Common myeloid progenitor, CD34-positive (primary cell): ENCODE measurements around the gene SLC6A6.

Experiments
- CTCF ChIA-PET: fragments of 350-600 bp; sonication (Branson Sonifier 250); formaldehyde crosslinking; loops from one replicate; lab custom pipeline; 2021; ENCODE audit warnings: antibody characterized with exemption; lab: Charles Lee
- POLR2A ChIA-PET: fragments of 350-600 bp; sonication (Branson Sonifier 250); formaldehyde crosslinking; loops from one replicate; lab custom pipeline; 2021; ENCODE audit warnings: antibody characterized with exemption; lab: Charles Lee
- DNase-seq, 3 donors: peaks; one replicate each; pipeline versions ENCODE4 v3.0.0 to v3.0.0-alpha.2; 2013
- H3K27ac ChIP-seq, 2 experiments: 1 replicate in 1 of 2; 2 replicates in 1 of 2; pipeline ENCODE4 v1.7.0; 2013; ENCODE audit warnings: inconsistent platforms in 2 of 2, low read length in 2 of 2, mild to moderate bottlenecking in 2 of 2, low read depth in 1 of 2, moderate library complexity in 1 of 2; ENCODE audit not compliant: severe bottlenecking in 2 of 2, insufficient read depth in 1 of 2, poor library complexity in 1 of 2
- H3K27me3 ChIP-seq, 5 experiments: replicated peaks in 2 of 5; 1 replicate in 3 of 5; 2 replicates in 2 of 5; pipeline versions ENCODE4 v1.6.1 to v1.7.0; 2013; ENCODE audit warnings: low read length in 4 of 5, mild to moderate bottlenecking in 2 of 5, moderate library complexity in 2 of 5, inconsistent platforms in 1 of 5; ENCODE audit not compliant: insufficient read depth in 5 of 5, control insufficient read depth in 4 of 5
- H3K36me3 ChIP-seq, 4 experiments: 1 replicate in 2 of 4; 2 replicates in 2 of 4; pipeline versions ENCODE4 v1.6.1 to v1.7.0; 2013; ENCODE audit warnings: low read length in 3 of 4, control low read depth in 1 of 4, mild to moderate bottlenecking in 1 of 4; ENCODE audit not compliant: control insufficient read depth in 4 of 4, insufficient read depth in 4 of 4
- H3K4me1 ChIP-seq, 4 experiments: 1 replicate in 3 of 4; 2 replicates in 1 of 4; pipeline versions ENCODE4 v1.6.1 to v1.7.1; 2013; ENCODE audit warnings: low read length in 3 of 4, mild to moderate bottlenecking in 3 of 4, control low read depth in 1 of 4, inconsistent platforms in 1 of 4, moderate library complexity in 1 of 4; ENCODE audit not compliant: control insufficient read depth in 4 of 4, insufficient read depth in 4 of 4; ENCODE audit errors: control extremely low read depth in 1 of 4
- H3K4me3 ChIP-seq, 7 experiments: 1 replicate in 4 of 7; 2 replicates in 3 of 7; pipeline versions ENCODE4 v1.5.1 to v1.7.0; 2013; ENCODE audit warnings: mild to moderate bottlenecking in 7 of 7, low read length in 6 of 7, moderate library complexity in 6 of 7, inconsistent platforms in 2 of 7, low read depth in 2 of 7, control low read depth in 1 of 7; ENCODE audit not compliant: insufficient read depth in 4 of 7, control insufficient read depth in 1 of 7; ENCODE audit errors: extremely low read depth in 1 of 7
- H3K9me3 ChIP-seq, 5 experiments: 1 replicate in 4 of 5; 2 replicates in 1 of 5; pipeline versions ENCODE4 v1.6.1 to v1.7.1; 2013; ENCODE audit warnings: low read length in 4 of 5, mild to moderate bottlenecking in 2 of 5, inconsistent platforms in 1 of 5, low read depth in 1 of 5, moderate library complexity in 1 of 5; ENCODE audit not compliant: control insufficient read depth in 4 of 5, insufficient read depth in 2 of 5; ENCODE audit errors: control extremely low read depth in 1 of 5
- WGBS: methylation state at CpG from one replicate; pipeline ENCODE4 v1.1.5; 2013; ENCODE audit not compliant: insufficient coverage; 5-methylcytosine and 5-hydroxymethylcytosine counted together

Gene SLC6A6

GRCh38 chr3:14453876-14454638, 51.7 kb downstream of the SLC6A6 start:
- no peak overlapping the region for H3K27ac ChIP-seq

GRCh38 chr3:14454639-14455310, 52.4 kb downstream of the SLC6A6 start:
- WGBS = 98% methylated on average over 6 of the region's 8 CpGs
- Histone ChIP-seq H3K9me3 (no peaks in the 10 kb centered on the region), H3K36me3 (peaks cover 5 to 93% (median 71%) of the 10 kb centered on the region in 4 experiments), H3K4me3 (no peak overlapping the region), H3K27ac (no peak overlapping the region), H3K27me3 (no peaks in the 10 kb centered on the region), H3K4me1 (peaks cover 0 to 10% (median 3%) of the 10 kb centered on the region in 4 experiments)
- CTCF ChIA-PET = interaction anchor here (0.7 to 11.0 kb wide), 9 partner anchors 9 to 250 kb away, joined by 3 to 123 read pairs (median 8); no protein-coding TSS in a partner anchor
- no peak for DNase-seq
- POLR2A ChIA-PET = interaction anchor here (0.6 kb wide), 1 partner anchor 122 kb away, joined by 3 read pairs; no protein-coding TSS in a partner anchor

More at GRCh38 chr3:14453876-14454638, 51.7 kb downstream of the SLC6A6 start:
- Histone ChIP-seq H3K4me1 (peaks cover 0 to 10% (median 3%) of the 10 kb centered on the region in 4 experiments), H3K27me3 (no peaks in the 10 kb centered on the region), H3K36me3 (peaks cover 4 to 90% (median 69%) of the 10 kb centered on the region in 4 experiments), H3K4me3 (no peak overlapping the region), H3K9me3 (no peaks in the 10 kb centered on the region)
- POLR2A ChIA-PET = interaction anchor here (0.5 to 0.6 kb wide), 2 partner anchors 122 to 313 kb away, joined by 3 read pairs; no protein-coding TSS in a partner anchor
- 74% methylated on average over 16 of the region's 23 CpGs for WGBS
- DNase-seq = peak in 2 of 3 donors; percentile 71 to 78
- CTCF ChIA-PET = interaction anchor here (0.7 to 11.0 kb wide), 11 partner anchors 8 to 250 kb away, joined by 3 to 123 read pairs (median 8); no protein-coding TSS in a partner anchor

DNA sequence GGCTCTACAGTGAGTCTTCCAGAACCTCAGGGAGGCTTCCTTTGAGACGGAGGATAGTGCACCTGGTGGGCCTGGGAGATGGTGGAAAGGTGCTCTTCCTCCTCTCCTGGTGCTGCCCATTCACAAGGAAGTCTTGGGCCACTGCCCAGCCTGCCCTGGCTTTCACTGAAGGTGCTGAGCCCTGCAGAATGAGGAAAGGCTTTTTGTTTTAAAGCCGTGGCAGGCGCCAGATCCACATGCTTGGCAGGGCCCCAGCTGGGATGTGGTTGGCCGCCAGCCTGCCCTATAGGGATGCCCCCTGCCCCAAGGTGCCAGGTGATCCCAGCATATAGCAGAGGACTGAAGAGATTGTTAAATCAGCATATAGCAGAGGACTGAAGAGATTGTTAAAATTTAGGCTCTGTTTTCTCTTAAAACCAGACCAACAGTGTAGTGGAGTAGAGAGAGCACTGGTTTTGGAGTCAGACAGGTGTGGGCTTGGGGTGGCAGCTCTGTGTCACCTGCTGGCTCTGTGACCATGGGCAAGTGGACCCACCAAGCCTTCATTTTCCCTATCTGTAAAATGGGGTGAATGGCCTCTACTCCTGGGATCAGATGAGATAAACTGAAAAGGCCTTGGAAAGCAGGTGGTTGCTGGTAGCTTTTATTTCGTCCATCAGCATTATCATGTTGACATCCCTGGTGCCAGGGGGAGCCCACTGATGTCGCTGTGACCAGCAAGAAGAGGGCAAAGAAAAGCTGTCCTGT, 53.3 kb downstream of the SLC6A6 start:
- ChIA-PET POLR2A (interaction anchor here (0.8 kb wide), 1 partner anchor 17 kb away, joined by 5 read pairs; no protein-coding TSS in a partner anchor), CTCF (interaction anchor here (0.8 to 11.0 kb wide), 11 partner anchors 9 to 253 kb away, joined by 3 to 123 read pairs (median 13); no protein-coding TSS in a partner anchor)
- Histone ChIP-seq H3K4me1 (peaks cover 0 to 10% (median 3%) of the 10 kb centered on the region in 4 experiments), H3K27ac (no peak overlapping the region), H3K4me3 (no peak overlapping the region), H3K27me3 (no peaks in the 10 kb centered on the region), H3K36me3 (peaks cover 5 to 93% (median 73%) of the 10 kb centered on the region in 4 experiments), H3K9me3 (no peaks in the 10 kb centered on the region)
- no peak for DNase-seq
- 76% methylated on average over 6 of the region's 6 CpGs for WGBS

DNA sequence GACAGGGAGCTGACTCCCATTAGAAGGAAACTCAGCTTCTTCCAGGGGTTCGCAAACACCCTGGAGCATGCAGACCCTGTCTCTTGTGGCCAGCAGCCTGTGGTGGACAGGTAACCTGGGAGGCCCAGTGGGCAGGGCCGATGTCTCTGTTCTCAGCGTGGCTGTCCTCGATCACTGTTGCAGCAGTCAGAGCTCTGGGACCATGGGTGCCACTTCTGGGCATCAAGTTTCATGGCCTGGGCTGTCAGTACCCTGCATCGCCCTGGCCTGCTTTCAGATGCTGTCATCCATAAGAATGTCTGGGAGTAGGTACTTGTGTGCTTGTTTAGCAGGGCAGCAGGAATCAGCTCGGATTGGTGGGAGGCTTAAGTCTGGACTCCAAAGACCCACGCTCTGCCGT, 54.4 kb downstream of the SLC6A6 start:
- 97% methylated on average over 7 of the region's 8 CpGs for WGBS
- DNase-seq = no peak
- CTCF ChIA-PET = interaction anchor here (0.9 to 11.0 kb wide), 9 partner anchors 10 to 254 kb away, joined by 3 to 123 read pairs (median 13); no protein-coding TSS in a partner anchor
- H3K27ac ChIP-seq = no peak overlapping the region
- no peaks in the 10 kb centered on the region for H3K9me3 ChIP-seq
- H3K36me3 ChIP-seq = peaks cover 5 to 93% (median 73%) of the 10 kb centered on the region in 4 experiments
- H3K27me3 ChIP-seq = no peaks in the 10 kb centered on the region
- H3K4me3 ChIP-seq = no peak overlapping the region
- POLR2A ChIA-PET = interaction anchor here (0.8 kb wide), 1 partner anchor 18 kb away, joined by 5 read pairs; no protein-coding TSS in a partner anchor
- H3K4me1 ChIP-seq = peaks cover 0 to 10% (median 3%) of the 10 kb centered on the region in 4 experiments

DNA sequence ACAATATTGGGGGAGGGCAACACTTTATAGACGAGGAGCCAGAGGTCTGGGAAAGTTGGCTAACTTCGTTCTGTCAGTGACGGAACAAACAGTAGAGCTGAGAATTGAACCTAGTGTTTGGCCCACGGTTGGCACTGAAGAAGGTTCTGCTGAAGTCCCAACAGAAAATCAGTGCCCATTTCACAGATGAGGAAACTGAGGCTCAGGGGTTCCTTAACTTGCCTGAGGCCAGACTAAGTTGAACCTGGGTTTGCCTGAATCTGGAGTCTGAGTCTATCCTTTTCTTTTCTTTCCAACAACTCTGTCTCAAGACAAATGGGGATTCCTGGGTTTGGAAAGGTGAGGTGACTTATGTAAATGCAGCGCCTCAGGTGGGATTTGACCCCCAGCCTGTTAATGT, 55.1 kb downstream of the SLC6A6 start:
- no peaks in the 10 kb centered on the region for H3K27me3 ChIP-seq
- ChIA-PET CTCF (interaction anchor here (0.7 to 11.0 kb wide), 11 partner anchors 9 to 244 kb away, joined by 3 to 123 read pairs (median 10); no protein-coding TSS in a partner anchor), POLR2A (no interaction called here)
- no peak overlapping the region for H3K27ac ChIP-seq
- 98% methylated on average over 4 of the region's 5 CpGs for whole genome bisulfite sequencing
- H3K36me3 ChIP-seq = peaks cover 5 to 93% (median 69%) of the 10 kb centered on the region in 4 experiments
- H3K4me3 ChIP-seq = no peak overlapping the region
- H3K9me3 ChIP-seq = no peaks in the 10 kb centered on the region
- no peak for DNase-seq
- H3K4me1 ChIP-seq = peaks cover 0 to 10% (median 3%) of the 10 kb centered on the region in 4 experiments

DNA sequence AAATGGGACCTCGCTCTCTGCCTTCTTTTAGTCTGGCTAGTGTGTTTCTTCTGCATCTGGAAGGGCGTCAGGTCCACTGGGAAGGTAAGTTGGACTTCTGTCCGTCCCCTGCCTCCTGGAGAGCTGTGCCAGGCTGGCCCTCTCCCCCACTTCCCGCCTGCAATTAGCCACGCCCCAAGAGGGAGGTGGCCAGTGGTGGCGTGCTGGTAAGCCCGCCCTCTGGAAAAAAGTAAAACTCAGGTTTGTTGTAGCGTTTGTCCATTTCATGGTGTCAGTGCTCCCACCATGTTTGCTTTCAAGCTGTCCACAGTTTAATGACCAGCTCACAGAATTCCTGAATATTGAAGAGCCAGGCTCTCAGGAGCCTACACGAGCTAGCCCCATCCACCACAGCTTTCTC, 55.6 kb downstream of the SLC6A6 start:
- Histone ChIP-seq H3K9me3 (no peaks in the 10 kb centered on the region), H3K4me1 (peaks cover 0 to 10% (median 3%) of the 10 kb centered on the region in 4 experiments), H3K27me3 (no peaks in the 10 kb centered on the region), H3K4me3 (no peak overlapping the region), H3K36me3 (peaks cover 5 to 93% (median 70%) of the 10 kb centered on the region in 4 experiments), H3K27ac (no peak overlapping the region)
- ChIA-PET CTCF (interaction anchor here (0.7 to 11.0 kb wide), 15 partner anchors 8 to 257 kb away, joined by 3 to 123 read pairs (median 5); partner anchors contain the start of gene SLC6A6), POLR2A (no interaction called here)
- no peak for DNase-seq
- 95% methylated on average over 9 of the region's 9 CpGs for WGBS
